Measurements from ENCODE around the gene NODAL.

The NODAL gene

DNA sequence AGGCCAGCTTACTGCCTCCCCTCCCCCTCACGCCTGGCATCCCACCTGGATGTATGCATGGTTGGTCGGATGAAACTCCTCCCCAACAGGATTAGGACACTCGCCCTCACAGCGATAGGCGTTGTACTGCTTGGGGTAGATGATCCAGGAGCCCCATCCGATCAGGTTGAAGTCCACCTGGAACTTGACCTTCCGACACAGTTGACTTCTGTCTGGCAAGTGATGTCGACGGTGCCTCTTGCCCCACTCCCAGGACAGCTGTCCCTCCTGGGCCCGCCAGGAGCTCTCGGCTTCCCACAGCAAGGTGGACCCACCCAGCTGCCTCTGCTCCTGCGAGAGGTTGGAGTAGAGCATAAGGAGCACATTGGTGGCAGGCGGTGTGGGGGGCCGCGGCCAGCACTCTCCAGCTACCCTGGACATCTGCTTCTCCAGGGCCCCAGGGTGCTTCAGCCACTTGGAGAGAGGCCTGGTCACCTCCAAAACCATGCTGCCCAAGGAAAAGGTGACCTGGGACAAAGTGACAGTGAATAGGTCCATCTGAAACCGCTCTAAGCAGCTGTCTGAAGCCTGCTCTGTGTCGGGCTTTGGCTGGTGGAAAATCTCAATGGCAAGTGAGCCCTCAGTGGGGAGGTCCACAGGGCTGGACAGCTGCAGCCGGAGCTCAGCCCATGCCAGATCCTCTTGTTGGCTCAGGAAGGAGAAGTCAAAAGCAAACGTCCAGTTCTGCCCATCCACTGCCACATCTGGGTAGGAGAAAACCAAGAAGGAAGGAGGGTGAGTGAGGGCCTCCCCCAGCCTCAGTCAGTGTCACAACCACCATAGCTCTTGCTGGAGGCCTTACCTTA lies 6.0 kb downstream of the NODAL start:
- TF ChIP-seq, protein P1, sequence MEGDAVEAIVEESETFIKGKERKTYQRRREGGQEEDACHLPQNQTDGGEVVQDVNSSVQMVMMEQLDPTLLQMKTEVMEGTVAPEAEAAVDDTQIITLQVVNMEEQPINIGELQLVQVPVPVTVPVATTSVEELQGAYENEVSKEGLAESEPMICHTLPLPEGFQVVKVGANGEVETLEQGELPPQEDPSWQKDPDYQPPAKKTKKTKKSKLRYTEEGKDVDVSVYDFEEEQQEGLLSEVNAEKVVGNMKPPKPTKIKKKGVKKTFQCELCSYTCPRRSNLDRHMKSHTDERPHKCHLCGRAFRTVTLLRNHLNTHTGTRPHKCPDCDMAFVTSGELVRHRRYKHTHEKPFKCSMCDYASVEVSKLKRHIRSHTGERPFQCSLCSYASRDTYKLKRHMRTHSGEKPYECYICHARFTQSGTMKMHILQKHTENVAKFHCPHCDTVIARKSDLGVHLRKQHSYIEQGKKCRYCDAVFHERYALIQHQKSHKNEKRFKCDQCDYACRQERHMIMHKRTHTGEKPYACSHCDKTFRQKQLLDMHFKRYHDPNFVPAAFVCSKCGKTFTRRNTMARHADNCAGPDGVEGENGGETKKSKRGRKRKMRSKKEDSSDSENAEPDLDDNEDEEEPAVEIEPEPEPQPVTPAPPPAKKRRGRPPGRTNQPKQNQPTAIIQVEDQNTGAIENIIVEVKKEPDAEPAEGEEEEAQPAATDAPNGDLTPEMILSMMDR (IDR thresholded peaks at IDR 0.05; ENCODE audit: poor library complexity, severe bottlenecking), result no peak
- no peak for ATAC-seq (ENCODE audit: low read depth)
- Histone ChIP-seq H3K9me3 (ENCODE audit: severe bottlenecking) (no peaks in the 10 kb centered on the region), H3K4me1 (ENCODE audit: insufficient read depth, poor library complexity, severe bottlenecking) (no peaks in the 10 kb centered on the region), H3K27ac (ENCODE audit: poor library complexity, severe bottlenecking) (no peak overlapping the region), H3K27me3 (ENCODE audit: insufficient read depth, poor library complexity, severe bottlenecking) (peaks cover 9% of the 10 kb centered on the region), H3K4me3 (ENCODE audit: severe bottlenecking) (no peak overlapping the region), H3K36me3 (ENCODE audit: low read depth) (no peaks in the 10 kb centered on the region)
- DNase-seq (ENCODE audit: low spot score), result no peak

- no peak for DNase-seq (ENCODE audit: low spot score)
- ATAC-seq (ENCODE audit: low read depth), result no peak
- Histone ChIP-seq H3K4me3 (ENCODE audit: severe bottlenecking) (no peak overlapping the region), H3K27me3 (ENCODE audit: insufficient read depth, poor library complexity, severe bottlenecking) (no peaks in the 10 kb centered on the region), H3K9me3 (ENCODE audit: severe bottlenecking) (no peaks in the 10 kb centered on the region), H3K36me3 (ENCODE audit: low read depth) (no peaks in the 10 kb centered on the region), H3K4me1 (ENCODE audit: insufficient read depth, poor library complexity, severe bottlenecking) (no peaks in the 10 kb centered on the region), H3K27ac (ENCODE audit: poor library complexity, severe bottlenecking) (no peak overlapping the region)
- TF ChIP-seq, protein P1 (IDR thresholded peaks at IDR 0.05; ENCODE audit: poor library complexity, severe bottlenecking), result no peak
Measured at GRCh38 chr10:70433581-70434280, 7.8 kb downstream of the NODAL start.

DNA sequence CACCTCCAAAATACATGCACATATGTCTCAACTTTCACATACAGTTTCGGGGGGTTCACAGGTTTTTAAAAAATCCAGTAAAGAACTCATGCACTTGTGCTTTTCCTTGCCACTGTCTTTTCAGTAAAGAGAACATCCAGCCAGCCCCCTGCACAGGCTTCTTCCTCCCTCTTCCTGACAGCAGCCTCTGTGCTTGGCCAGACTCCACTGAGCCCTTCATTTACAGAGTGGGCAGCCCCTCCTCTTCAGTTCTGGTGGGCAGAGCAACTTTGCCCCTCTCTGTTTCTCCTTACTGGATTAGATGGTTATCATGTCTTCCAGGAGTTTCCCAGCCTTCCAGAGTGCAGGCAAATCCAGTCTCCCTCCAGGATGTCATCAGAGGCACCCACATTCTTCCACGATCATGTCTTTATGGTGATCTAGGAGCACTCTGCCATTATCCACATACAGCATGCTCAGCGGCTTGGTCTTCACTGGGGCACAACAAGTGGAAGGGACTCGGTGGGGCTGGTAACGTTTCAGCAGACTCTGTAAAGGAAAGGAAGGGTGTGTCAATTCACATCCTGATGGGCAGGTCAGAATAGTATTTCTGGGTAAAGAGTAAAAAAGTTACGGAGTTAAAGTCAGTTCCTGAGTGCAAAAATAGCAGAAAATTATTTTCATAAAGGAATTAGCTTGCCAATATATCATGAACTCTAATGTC lies 8.8 kb downstream of the NODAL start:
- Histone ChIP-seq H3K36me3 (ENCODE audit: low read depth) (no peaks in the 10 kb centered on the region), H3K4me1 (ENCODE audit: insufficient read depth, poor library complexity, severe bottlenecking) (no peaks in the 10 kb centered on the region), H3K27ac (ENCODE audit: poor library complexity, severe bottlenecking) (no peak overlapping the region), H3K27me3 (ENCODE audit: insufficient read depth, poor library complexity, severe bottlenecking) (no peaks in the 10 kb centered on the region), H3K9me3 (ENCODE audit: severe bottlenecking) (no peaks in the 10 kb centered on the region), H3K4me3 (ENCODE audit: severe bottlenecking) (no peak overlapping the region)
- TF ChIP-seq, protein P1 (IDR thresholded peaks at IDR 0.05; ENCODE audit: poor library complexity, severe bottlenecking), result no peak
- DNase-seq (ENCODE audit: low spot score) (no peak), ATAC-seq (ENCODE audit: low read depth) (no peak)

GRCh38 chr10:70432101-70432500 lies 9.4 kb downstream of the NODAL start:
- Histone ChIP-seq H3K27ac (ENCODE audit: poor library complexity, severe bottlenecking) (no peak overlapping the region), H3K4me3 (ENCODE audit: severe bottlenecking) (no peak overlapping the region), H3K9me3 (ENCODE audit: severe bottlenecking) (no peaks in the 10 kb centered on the region), H3K4me1 (ENCODE audit: insufficient read depth, poor library complexity, severe bottlenecking) (no peaks in the 10 kb centered on the region), H3K36me3 (ENCODE audit: low read depth) (0 out of 2 replicates have a peak, but pooled peaks cover 3% of the 10 kb centered on the region), H3K27me3 (ENCODE audit: insufficient read depth, poor library complexity, severe bottlenecking) (no peaks in the 10 kb centered on the region)
- TF ChIP-seq, protein P1 (IDR thresholded peaks at IDR 0.05; ENCODE audit: poor library complexity, severe bottlenecking), result no peak
- no peak for ATAC-seq (ENCODE audit: low read depth)
- no peak for DNase-seq (ENCODE audit: low spot score)

All from RWPE2 (cell line).